HEK293 (cell line): ENCODE measurements around the gene MBNL2.

ENCODE experiments used
- CTCF ChIA-PET: fragments of 350-600 bp; formaldehyde crosslinking; extraction: SDS; loops from one replicate; lab custom pipeline; 2021; ENCODE audit warnings: antibody characterized with exemption; lab: Yijun Ruan, JAX
- POLR2A ChIA-PET: fragments of 300-600 bp; formaldehyde crosslinking; extraction: SDS; loops from one replicate; lab custom pipeline; 2020; ENCODE audit warnings: antibody characterized with exemption, inconsistent platforms; lab: Yijun Ruan, JAX
- H3K27ac ChIP-seq: fragments of 200-500 bp; sonication (Bioruptor generic); 2 replicates; pipeline ENCODE4 v1.5.1; 2014; ENCODE audit warnings: low read depth, low read length, control low read depth, inconsistent platforms; ENCODE audit errors: extremely low read depth
- H3K36me3 ChIP-seq, 2 experiments: fragments of 200-500 bp in 1 of 2; sonication (Bioruptor generic) in 1 of 2; 1 replicate in 1 of 2; 2 replicates in 1 of 2; pipeline ENCODE4 v1.5.1; 2014 to 2017; ENCODE audit warnings: inconsistent platforms in 2 of 2, low read length in 2 of 2; ENCODE audit not compliant: control insufficient read depth in 2 of 2, insufficient read depth in 1 of 2
- H3K4me1 ChIP-seq: fragments of 200-500 bp; sonication (Bioruptor generic); 2 replicates; pipeline ENCODE4 v1.5.1; 2014; ENCODE audit warnings: mild to moderate bottlenecking, low read length, inconsistent platforms; ENCODE audit not compliant: control insufficient read depth, insufficient read depth
- H3K4me3 ChIP-seq: 2 replicates; pipeline ENCODE4 v1.5.1; 2011; ENCODE audit warnings: low read depth, mild to moderate bottlenecking, control low read depth, low read length, moderate library complexity
- H3K9me3 ChIP-seq: fragments of 200-500 bp; sonication (Bioruptor generic); 2 replicates; pipeline ENCODE4 v1.5.1; 2014; ENCODE audit warnings: low read depth, low read length, inconsistent platforms; ENCODE audit not compliant: control insufficient read depth, insufficient read depth
- HOXC10 ChIP-seq: sonication (generic); formaldehyde crosslinking; IDR thresholded peaks from 2 replicates; pipeline ENCODE4 v1.8.1; 2023; ENCODE audit warnings: mild to moderate bottlenecking, missing genetic modification reagents
- KLF7 ChIP-seq: fragments of 450-650 bp; formaldehyde crosslinking; IDR thresholded peaks from 2 replicates; pipeline ENCODE4 v1.5.1; 2016; ENCODE audit warnings: missing biosample characterization, missing genetic modification characterization, borderline replicate concordance
- ZFHX2 ChIP-seq: fragments of 450-650 bp; formaldehyde crosslinking; conservative IDR thresholded peaks from 2 replicates; pipeline ENCODE4 v1.5.1; 2016; ENCODE audit warnings: missing biosample characterization, missing genetic modification characterization
- ZFP69B ChIP-seq: fragments of 450-650 bp; formaldehyde crosslinking; IDR thresholded peaks from 2 replicates; pipeline ENCODE4 v1.5.1; 2016; ENCODE audit warnings: missing biosample characterization, missing genetic modification characterization
- ZNF112 ChIP-seq: fragments of 450-650 bp; formaldehyde crosslinking; IDR thresholded peaks from 2 replicates; pipeline ENCODE4 v1.5.0; 2017; ENCODE audit warnings: missing biosample characterization, missing genetic modification characterization
- ZNF146 ChIP-seq: fragments of 450-650 bp; formaldehyde crosslinking; IDR thresholded peaks from 2 replicates; pipeline ENCODE4 v1.5.1; 2016; ENCODE audit warnings: missing biosample characterization, missing genetic modification characterization
- ZNF202 ChIP-seq: fragments of 450-650 bp; formaldehyde crosslinking; IDR thresholded peaks from 2 replicates; pipeline ENCODE4 v1.5.1; 2016; ENCODE audit warnings: missing biosample characterization, missing genetic modification characterization, borderline replicate concordance
- ZNF223 ChIP-seq: fragments of 450-650 bp; formaldehyde crosslinking; IDR thresholded peaks from 2 replicates; pipeline ENCODE4 v1.5.1; 2016; ENCODE audit warnings: missing biosample characterization, missing genetic modification characterization
- ZNF23 ChIP-seq: fragments of 450-650 bp; formaldehyde crosslinking; IDR thresholded peaks from 2 replicates; pipeline ENCODE4 v1.5.1; 2016; ENCODE audit warnings: missing biosample characterization, missing genetic modification characterization, borderline replicate concordance
- ZNF404 ChIP-seq: fragments of 450-650 bp; formaldehyde crosslinking; IDR thresholded peaks from 2 replicates; pipeline ENCODE4 v1.5.1; 2017; ENCODE audit warnings: missing biosample characterization, missing genetic modification characterization
- ZNF529 ChIP-seq: fragments of 450-650 bp; formaldehyde crosslinking; IDR thresholded peaks from 2 replicates; pipeline ENCODE4 v1.5.1; 2017; ENCODE audit warnings: missing genetic modification characterization, missing biosample characterization; ENCODE audit not compliant: insufficient replicate concordance
- ZNF561 ChIP-seq: fragments of 450-650 bp; IDR thresholded peaks from 2 replicates; pipeline ENCODE4 v1.5.1; 2018; ENCODE audit warnings: missing biosample characterization, missing genetic modification characterization, borderline replicate concordance
- ZNF785 ChIP-seq: fragments of 450-650 bp; formaldehyde crosslinking; IDR thresholded peaks from 2 replicates; pipeline ENCODE4 v1.5.1; 2016; ENCODE audit warnings: missing biosample characterization, missing genetic modification characterization
- TF ChIP-seq, protein P1 (sequence below): fragments of 450-650 bp; formaldehyde crosslinking; IDR thresholded peaks from 2 replicates; pipeline ENCODE4 v1.5.1; 2016; ENCODE audit warnings: missing biosample characterization, missing genetic modification characterization
- TF ChIP-seq, protein P2 (sequence below): fragments of 450-650 bp; formaldehyde crosslinking; IDR thresholded peaks from 2 replicates; pipeline ENCODE4 v1.5.1; 2016; ENCODE audit warnings: missing biosample characterization, missing genetic modification characterization
- TF ChIP-seq, protein P3 (sequence below): fragments of 450-650 bp; formaldehyde crosslinking; IDR thresholded peaks from 2 replicates; pipeline ENCODE4 v1.5.1; 2016; ENCODE audit warnings: missing biosample characterization, missing genetic modification characterization
- TF ChIP-seq, protein P4 (sequence below): fragments of 450-650 bp; formaldehyde crosslinking; IDR thresholded peaks from 2 replicates; pipeline ENCODE4 v1.5.1; 2016; ENCODE audit warnings: missing biosample characterization, missing genetic modification characterization

Gene MBNL2

DNA sequence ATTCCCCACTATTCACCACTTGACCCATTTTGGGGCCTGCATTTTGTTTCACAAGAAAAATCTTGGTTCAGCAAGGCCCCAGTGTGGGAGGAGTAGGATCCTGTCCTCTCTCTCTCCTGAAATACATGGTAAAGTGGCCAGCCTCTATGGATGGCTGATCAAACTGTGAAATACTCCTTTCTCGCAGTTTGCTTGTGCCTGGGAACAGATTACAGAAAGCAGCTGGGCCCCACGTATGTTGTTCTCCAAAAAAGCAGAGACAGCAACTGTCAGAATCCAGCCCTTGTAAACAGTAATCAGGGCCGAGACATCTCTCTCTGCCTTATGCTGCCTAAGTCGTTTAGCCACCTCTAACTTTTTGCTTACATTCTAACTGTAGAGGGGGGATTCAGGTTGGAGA is 150.8 kb downstream of the MBNL2 start:
- ChIA-PET CTCF (interaction anchor here (0.8 kb wide), 1 partner anchor 391 kb away, joined by 3 read pairs; no protein-coding TSS in a partner anchor), POLR2A (no interaction called here)
- no peak overlapping the region for H3K4me3 ChIP-seq
- TF ChIP-seq ZNF404 (tag by site-specific recombination) = no peak
- no peak for TF ChIP-seq ZNF529 (tag by site-specific recombination)
- TF ChIP-seq, protein P1, sequence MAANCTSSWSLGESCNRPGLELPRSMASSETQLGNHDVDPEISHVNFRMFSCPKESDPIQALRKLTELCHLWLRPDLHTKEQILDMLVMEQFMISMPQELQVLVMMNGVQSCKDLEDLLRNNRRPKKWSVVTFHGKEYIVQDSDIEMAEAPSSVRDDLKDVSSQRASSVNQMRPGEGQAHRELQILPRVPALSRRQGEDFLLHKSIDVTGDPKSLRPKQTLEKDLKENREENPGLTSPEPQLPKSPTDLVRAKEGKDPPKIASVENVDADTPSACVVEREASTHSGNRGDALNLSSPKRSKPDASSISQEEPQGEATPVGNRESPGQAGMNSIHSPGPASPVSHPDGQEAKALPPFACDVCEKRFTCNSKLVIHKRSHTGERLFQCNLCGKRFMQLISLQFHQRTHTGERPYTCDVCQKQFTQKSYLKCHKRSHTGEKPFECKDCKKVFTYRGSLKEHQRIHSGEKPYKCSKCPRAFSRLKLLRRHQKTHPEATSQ = no peak
- no peak for TF ChIP-seq ZNF785 (tag by site-specific recombination)
- no peak for TF ChIP-seq ZFHX2 (tag by site-specific recombination)
- TF ChIP-seq ZNF561 = no peak
- no peak for TF ChIP-seq ZFP69B (tag by site-specific recombination)
- TF ChIP-seq ZNF202 (tag by site-specific recombination) = no peak
- no peak for TF ChIP-seq ZNF112
- TF ChIP-seq KLF7 (tag by site-specific recombination) = no peak
- no peak for TF ChIP-seq ZNF23 (tag by site-specific recombination)
- TF ChIP-seq HOXC10 (CRISPR knock-in tag) = no peak
- no peak for TF ChIP-seq ZNF146 (tag by site-specific recombination)
- no peak for TF ChIP-seq ZNF223
- TF ChIP-seq, protein P2, sequence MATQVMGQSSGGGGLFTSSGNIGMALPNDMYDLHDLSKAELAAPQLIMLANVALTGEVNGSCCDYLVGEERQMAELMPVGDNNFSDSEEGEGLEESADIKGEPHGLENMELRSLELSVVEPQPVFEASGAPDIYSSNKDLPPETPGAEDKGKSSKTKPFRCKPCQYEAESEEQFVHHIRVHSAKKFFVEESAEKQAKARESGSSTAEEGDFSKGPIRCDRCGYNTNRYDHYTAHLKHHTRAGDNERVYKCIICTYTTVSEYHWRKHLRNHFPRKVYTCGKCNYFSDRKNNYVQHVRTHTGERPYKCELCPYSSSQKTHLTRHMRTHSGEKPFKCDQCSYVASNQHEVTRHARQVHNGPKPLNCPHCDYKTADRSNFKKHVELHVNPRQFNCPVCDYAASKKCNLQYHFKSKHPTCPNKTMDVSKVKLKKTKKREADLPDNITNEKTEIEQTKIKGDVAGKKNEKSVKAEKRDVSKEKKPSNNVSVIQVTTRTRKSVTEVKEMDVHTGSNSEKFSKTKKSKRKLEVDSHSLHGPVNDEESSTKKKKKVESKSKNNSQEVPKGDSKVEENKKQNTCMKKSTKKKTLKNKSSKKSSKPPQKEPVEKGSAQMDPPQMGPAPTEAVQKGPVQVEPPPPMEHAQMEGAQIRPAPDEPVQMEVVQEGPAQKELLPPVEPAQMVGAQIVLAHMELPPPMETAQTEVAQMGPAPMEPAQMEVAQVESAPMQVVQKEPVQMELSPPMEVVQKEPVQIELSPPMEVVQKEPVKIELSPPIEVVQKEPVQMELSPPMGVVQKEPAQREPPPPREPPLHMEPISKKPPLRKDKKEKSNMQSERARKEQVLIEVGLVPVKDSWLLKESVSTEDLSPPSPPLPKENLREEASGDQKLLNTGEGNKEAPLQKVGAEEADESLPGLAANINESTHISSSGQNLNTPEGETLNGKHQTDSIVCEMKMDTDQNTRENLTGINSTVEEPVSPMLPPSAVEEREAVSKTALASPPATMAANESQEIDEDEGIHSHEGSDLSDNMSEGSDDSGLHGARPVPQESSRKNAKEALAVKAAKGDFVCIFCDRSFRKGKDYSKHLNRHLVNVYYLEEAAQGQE (tag by site-specific recombination) = no peak
- 0 out of 2 replicates have a peak, but pooled peaks cover 3% of the 10 kb centered on the region for H3K4me1 ChIP-seq
- H3K36me3 ChIP-seq = no peaks in the 10 kb centered on the region
- H3K27ac ChIP-seq = no peak overlapping the region
- no peaks in the 10 kb centered on the region for H3K9me3 ChIP-seq

DNA sequence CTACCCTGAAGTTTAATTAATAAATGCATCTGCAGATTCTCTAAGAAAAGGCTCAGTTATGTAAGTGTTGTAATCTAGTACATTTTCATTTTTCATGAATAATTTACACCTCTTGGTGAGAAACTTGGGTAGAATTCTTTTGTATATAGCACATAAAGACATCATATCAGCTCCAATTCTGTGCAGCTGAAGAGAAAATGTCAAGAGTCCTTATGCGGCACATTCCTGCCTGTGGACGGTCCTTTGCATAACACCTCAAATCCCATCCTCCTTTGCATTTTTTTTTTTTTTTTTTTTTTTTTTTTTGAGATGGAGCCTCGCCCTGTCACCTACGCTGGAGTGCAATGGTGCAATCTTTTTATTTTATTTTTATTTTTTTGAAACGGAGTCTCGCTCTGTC is 151.7 kb downstream of the MBNL2 start:
- Histone ChIP-seq H3K27ac (no peak overlapping the region), H3K4me1 (0 out of 2 replicates have a peak, but pooled peaks cover 3% of the 10 kb centered on the region), H3K4me3 (no peak overlapping the region), H3K9me3 (no peaks in the 10 kb centered on the region), H3K36me3 (no peaks in the 10 kb centered on the region)
- CTCF ChIA-PET = interaction anchor here (0.8 kb wide), 1 partner anchor 391 kb away, joined by 3 read pairs; no protein-coding TSS in a partner anchor
- TF ChIP-seq, protein P3, sequence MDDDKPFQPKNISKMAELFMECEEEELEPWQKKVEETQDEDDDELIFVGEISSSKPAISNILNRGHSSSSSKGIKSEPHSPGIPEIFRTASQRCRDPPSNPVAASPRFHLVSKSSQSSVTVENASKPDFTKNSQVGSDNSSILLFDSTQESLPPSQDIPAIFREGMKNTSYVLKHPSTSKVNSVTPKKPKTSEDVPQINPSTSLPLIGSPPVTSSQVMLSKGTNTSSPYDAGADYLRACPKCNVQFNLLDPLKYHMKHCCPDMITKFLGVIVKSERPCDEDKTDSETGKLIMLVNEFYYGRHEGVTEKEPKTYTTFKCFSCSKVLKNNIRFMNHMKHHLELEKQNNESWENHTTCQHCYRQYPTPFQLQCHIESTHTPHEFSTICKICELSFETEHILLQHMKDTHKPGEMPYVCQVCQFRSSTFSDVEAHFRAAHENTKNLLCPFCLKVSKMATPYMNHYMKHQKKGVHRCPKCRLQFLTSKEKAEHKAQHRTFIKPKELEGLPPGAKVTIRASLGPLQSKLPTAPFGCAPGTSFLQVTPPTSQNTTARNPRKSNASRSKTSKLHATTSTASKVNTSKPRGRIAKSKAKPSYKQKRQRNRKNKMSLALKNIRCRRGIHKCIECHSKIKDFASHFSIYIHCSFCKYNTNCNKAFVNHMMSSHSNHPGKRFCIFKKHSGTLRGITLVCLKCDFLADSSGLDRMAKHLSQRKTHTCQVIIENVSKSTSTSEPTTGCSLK (tag by site-specific recombination) = no peak
- TF ChIP-seq, protein P4, sequence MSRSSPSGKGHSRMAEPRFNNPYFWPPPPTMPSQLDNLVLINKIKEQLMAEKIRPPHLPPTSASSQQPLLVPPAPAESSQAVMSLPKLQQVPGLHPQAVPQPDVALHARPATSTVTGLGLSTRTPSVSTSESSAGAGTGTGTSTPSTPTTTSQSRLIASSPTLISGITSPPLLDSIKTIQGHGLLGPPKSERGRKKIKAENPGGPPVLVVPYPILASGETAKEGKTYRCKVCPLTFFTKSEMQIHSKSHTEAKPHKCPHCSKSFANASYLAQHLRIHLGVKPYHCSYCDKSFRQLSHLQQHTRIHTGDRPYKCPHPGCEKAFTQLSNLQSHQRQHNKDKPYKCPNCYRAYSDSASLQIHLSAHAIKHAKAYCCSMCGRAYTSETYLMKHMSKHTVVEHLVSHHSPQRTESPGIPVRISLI = 0 out of 2 replicates have a peak, but pooled peaks have one; percentile 44
- POLR2A ChIA-PET = no interaction called here
